SJSA1 (cell line): ENCODE data around the gene SH3YL1. TPM values are rescaled to one million over a fixed set of nuclear protein-coding genes. Genes with fewer than 3 reads are reported as not detected.
"Not testable (repeated sequence)": the region's sequence is repeated elsewhere in the genome, so short reads cannot be mapped to it uniquely, and the experiment has no call there.

Source experiments
- DNase-seq, 2 experiments: peaks; one replicate each; pipeline ENCODE4 v3.0.0-alpha.2; 2015 to 2020; ENCODE audit warnings: low spot score in 2 of 2, low read depth in 1 of 2
- H3K27ac ChIP-seq: fragments of 250-450 bp; sonication (Bioruptor Pico); 2 replicates; pipeline ENCODE4 v1.5.1; 2020; ENCODE audit warnings: mild to moderate bottlenecking, moderate library complexity
- H3K27me3 ChIP-seq: fragments of 250-450 bp; sonication (Bioruptor Pico); replicated peaks from 2 replicates; pipeline ENCODE4 v1.5.1; 2020; ENCODE audit warnings: mild to moderate bottlenecking, moderate library complexity
- H3K36me3 ChIP-seq: fragments of 250-450 bp; sonication (Bioruptor Pico); 2 replicates; pipeline ENCODE4 v1.5.1; 2020; ENCODE audit warnings: mild to moderate bottlenecking
- H3K4me1 ChIP-seq: fragments of 250-450 bp; sonication (Bioruptor Pico); replicated peaks from 2 replicates; pipeline ENCODE4 v1.6.1; 2021; ENCODE audit warnings: mild to moderate bottlenecking
- H3K4me3 ChIP-seq: fragments of 250-450 bp; sonication (Bioruptor Pico); 2 replicates; pipeline ENCODE4 v1.5.1; 2020; ENCODE audit warnings: mild to moderate bottlenecking
- H3K9me3 ChIP-seq: fragments of 250-450 bp; sonication (Bioruptor Pico); replicated peaks from 2 replicates; pipeline ENCODE4 v1.5.1; 2020; ENCODE audit warnings: mild to moderate bottlenecking
- total RNA-seq: library from RNA; depleted of rRNA; stranded (reverse); fragments of >200 nt; shearing (Covaris generic); gene quantifications from 2 replicates; pipeline ENCODE4 v1.2.3, GENCODE V29; 2014; rRNA removed

The SH3YL1 gene
- total RNA-seq, 1 experiment from 2014 or later: 19.0 TPM

- no peak overlapping the region for H3K4me3 ChIP-seq
- no peaks in the 10 kb centered on the region for H3K27me3 ChIP-seq
- no peaks in the 10 kb centered on the region for H3K9me3 ChIP-seq
- no peaks in the 10 kb centered on the region for H3K36me3 ChIP-seq
- DNase-seq: no peak
- peaks cover 8% of the 10 kb centered on the region for H3K4me1 ChIP-seq
- H3K27ac ChIP-seq: no peak overlapping the region
These were observed 79.1 kb downstream of the SH3YL1 start for GRCh38 chr2:184695-185094.

GRCh38 chr2:182509-183122, 81.2 kb downstream of the SH3YL1 start:
- Histone ChIP-seq H3K4me3 (no peak overlapping the region), H3K9me3 (no peaks in the 10 kb centered on the region), H3K27ac (no peak overlapping the region), H3K4me1 (peaks cover 14% of the 10 kb centered on the region), H3K36me3 (no peaks in the 10 kb centered on the region), H3K27me3 (no peaks in the 10 kb centered on the region)
- no peak for DNase-seq

GRCh38 chr2:180311-180710, 83.5 kb downstream of the SH3YL1 start:
- no peaks in the 10 kb centered on the region for H3K9me3 ChIP-seq
- H3K4me1 ChIP-seq: peaks cover 34% of the 10 kb centered on the region
- H3K4me3 ChIP-seq: 0 out of 2 replicates have a peak overlapping the region, but pooled peaks have one; percentile 1
- no peaks in the 10 kb centered on the region for H3K36me3 ChIP-seq
- H3K27ac ChIP-seq: peak overlapping the region; percentile 60
- H3K27me3 ChIP-seq: no peaks in the 10 kb centered on the region
- no peak for DNase-seq

GRCh38 chr2:179886-180285, 83.9 kb downstream of the SH3YL1 start:
- Histone ChIP-seq H3K27ac (peak overlapping the region; percentile 77), H3K9me3 (no peaks in the 10 kb centered on the region), H3K27me3 (no peaks in the 10 kb centered on the region), H3K4me1 (peaks cover 38% of the 10 kb centered on the region), H3K36me3 (no peaks in the 10 kb centered on the region), H3K4me3 (0 out of 2 replicates have a peak overlapping the region, but pooled peaks have one; percentile 1)
- peak; percentile 80 to 82 for DNase-seq

GRCh38 chr2:177733-178132, 86.1 kb downstream of the SH3YL1 start:
- Histone ChIP-seq H3K4me1 (peaks cover 38% of the 10 kb centered on the region), H3K27me3 (no peaks in the 10 kb centered on the region), H3K36me3 (no peaks in the 10 kb centered on the region), H3K9me3 (no peaks in the 10 kb centered on the region), H3K4me3 (no peak overlapping the region), H3K27ac (no peak overlapping the region)
- DNase-seq: no peak

GRCh38 chr2:176917-177316, 86.9 kb downstream of the SH3YL1 start:
- no peaks in the 10 kb centered on the region for H3K36me3 ChIP-seq
- peak; percentile 71 to 84 for DNase-seq
- H3K27ac ChIP-seq: peak overlapping the region; percentile 55
- H3K4me1 ChIP-seq: peaks cover 38% of the 10 kb centered on the region
- H3K4me3 ChIP-seq: no peak overlapping the region
- no peaks in the 10 kb centered on the region for H3K9me3 ChIP-seq
- H3K27me3 ChIP-seq: no peaks in the 10 kb centered on the region

GRCh38 chr2:175880-176820, 87.7 kb downstream of the SH3YL1 start:
- peaks cover 38% of the 10 kb centered on the region for H3K4me1 ChIP-seq
- H3K27ac ChIP-seq: peak overlapping the region; percentile 55
- H3K9me3 ChIP-seq: no peaks in the 10 kb centered on the region
- DNase-seq: peak; percentile 69 to 84
- H3K27me3 ChIP-seq: no peaks in the 10 kb centered on the region
- no peak overlapping the region for H3K4me3 ChIP-seq
- no peaks in the 10 kb centered on the region for H3K36me3 ChIP-seq

GRCh38 chr2:175161-175786, 88.6 kb downstream of the SH3YL1 start:
- Histone ChIP-seq H3K27ac (no peak overlapping the region), H3K9me3 (no peaks in the 10 kb centered on the region), H3K36me3 (no peaks in the 10 kb centered on the region), H3K4me3 (no peak overlapping the region), H3K27me3 (no peaks in the 10 kb centered on the region), H3K4me1 (peaks cover 34% of the 10 kb centered on the region)
- no peak for DNase-seq

- H3K27ac ChIP-seq, H3K36me3 ChIP-seq, H3K9me3 ChIP-seq, H3K27me3 ChIP-seq, H3K4me3 ChIP-seq: not testable (repeated sequence)
- DNase-seq: peak; percentile 21 to 57
- H3K4me1 ChIP-seq: peaks cover 19% of the 10 kb centered on the region
These were observed 91.7 kb downstream of the SH3YL1 start for GRCh38 chr2:172120-172519.

GRCh38 chr2:169741-170140, 94.1 kb downstream of the SH3YL1 start:
- H3K36me3 ChIP-seq: no peaks in the 10 kb centered on the region
- no peak overlapping the region for H3K27ac ChIP-seq
- peaks cover 4% of the 10 kb centered on the region; the same call in 1 of the 2 replicates for H3K4me1 ChIP-seq
- DNase-seq: no peak
- H3K4me3 ChIP-seq: no peak overlapping the region
- H3K9me3 ChIP-seq: no peaks in the 10 kb centered on the region
- no peaks in the 10 kb centered on the region for H3K27me3 ChIP-seq

Other genes starting within 250 kb of the SH3YL1 start
- not detected in 2 replicates for gene FAM110C, start 217.5 kb downstream of the SH3YL1 start, total RNA-seq
- gene ACP1, start 915 bp upstream of the SH3YL1 start, total RNA-seq: 161 and 189 TPM in 2 replicates
- gene ALKAL2, start 24.1 kb upstream of the SH3YL1 start, total RNA-seq: not detected in 2 replicates